ENCODE measurements around the gene CFAP126.
"Not testable (repeated sequence)": the region's sequence is repeated elsewhere in the genome, so short reads cannot be mapped to it uniquely, and the experiment has no call there.

GRCh38 chr1:161391136-161391535 is 23.5 kb upstream of the CFAP126 start:
- not testable (repeated sequence) for TF ChIP-seq EP300, CTCF (IDR thresholded peaks at IDR 0.05)

All from tibial nerve (tissue), 4 donors.